ENCODE results near the gene COQ2. TPM values are rescaled to one million over a fixed set of nuclear protein-coding genes. Genes with fewer than 3 reads are reported as not detected.
"Not testable (repeated sequence)": the region's sequence is repeated elsewhere in the genome, so short reads cannot be mapped to it uniquely, and the experiment has no call there.

COQ2 gene
- total RNA-seq, 6 experiments from 2014 or later, result 6.9 to 15.5 (median 10.6) TPM

GRCh38 chr4:83326546-83326945 lies 41.9 kb upstream of the COQ2 start:
- intact Hi-C loops (cut with DNase I), result no loop called here

GRCh38 chr4:83325306-83325705 lies 40.7 kb upstream of the COQ2 start:
- intact Hi-C loops (cut with DNase I); H3K4me1 ChIP-seq; ATAC-seq; H3K9me3 ChIP-seq; H3K36me3 ChIP-seq; H3K4me3 ChIP-seq; H3K27me3 ChIP-seq; H3K27ac ChIP-seq; DNase-seq: not testable (repeated sequence)
- 59% methylated on average over 3 of the region's 4 CpGs for WGBS (ENCODE audit: insufficient coverage, low coverage, low lambda C conversion rate, missing lambda C conversion rate)

More at GRCh38 chr4:83326546-83326945, 41.9 kb upstream of the COQ2 start:
- H3K27me3 ChIP-seq, result no peaks in the 10 kb centered on the region
- H3K4me1 ChIP-seq, result no peaks in the 10 kb centered on the region
- no peak for DNase-seq
- H3K9me3 ChIP-seq, result no peaks in the 10 kb centered on the region
- WGBS (ENCODE audit: insufficient coverage, low coverage, low lambda C conversion rate, missing lambda C conversion rate), result 84% methylated on average over 5 of the region's 8 CpGs
- no peak overlapping the region for H3K4me3 ChIP-seq
- no peaks in the 10 kb centered on the region for H3K36me3 ChIP-seq
- peak in 1 of 4 donors; percentile 12 for ATAC-seq
- no peak overlapping the region for H3K27ac ChIP-seq
- no peak for TF ChIP-seq CTCF (IDR thresholded peaks at IDR 0.05)
- TF ChIP-seq POLR2A (IDR thresholded peaks at IDR 0.05), result no peak

GRCh38 chr4:83323136-83323535 lies 38.5 kb upstream of the COQ2 start:
- Histone ChIP-seq H3K9me3 (no peaks in the 10 kb centered on the region), H3K4me1 (no peaks in the 10 kb centered on the region), H3K4me3 (no peak overlapping the region), H3K27me3 (no peaks in the 10 kb centered on the region), H3K27ac (no peak overlapping the region), H3K36me3 (no peaks in the 10 kb centered on the region)
- TF ChIP-seq CTCF (IDR thresholded peaks at IDR 0.05) (no peak), POLR2A (IDR thresholded peaks at IDR 0.05) (no peak)
- 48% methylated on average over 3 of the region's 3 CpGs for WGBS (ENCODE audit: insufficient coverage, low coverage, low lambda C conversion rate, missing lambda C conversion rate)
- intact Hi-C loops (cut with DNase I), result no loop called here
- no peak for DNase-seq
- peak in 1 of 4 donors; percentile 26 for ATAC-seq

- 44% methylated on average over 4 of the region's 5 CpGs for WGBS (ENCODE audit: insufficient coverage, low coverage, low lambda C conversion rate, missing lambda C conversion rate)
- H3K4me1 ChIP-seq, result no peaks in the 10 kb centered on the region
- no peaks in the 10 kb centered on the region for H3K36me3 ChIP-seq
- peak; percentile 64 to 80 (median 72) for DNase-seq
- intact Hi-C loops (cut with DNase I), result no loop called here
- H3K9me3 ChIP-seq, result no peaks in the 10 kb centered on the region
- peak overlapping the region in 1 of 3 donors; percentile 54 for H3K27ac ChIP-seq
- H3K27me3 ChIP-seq, result no peaks in the 10 kb centered on the region
- no peak overlapping the region for H3K4me3 ChIP-seq
- peak; percentile 79 to 92 (median 84) for ATAC-seq
- TF ChIP-seq POLR2A (IDR thresholded peaks at IDR 0.05) (no peak), CTCF (IDR thresholded peaks at IDR 0.05) (no peak)
Measured at GRCh38 chr4:83320548-83320947, 36.0 kb upstream of the COQ2 start.

- DNase-seq (no peak), ATAC-seq (no peak)
- 83% methylated on average over 3 of the region's 3 CpGs for WGBS (ENCODE audit: insufficient coverage, low coverage, low lambda C conversion rate, missing lambda C conversion rate)
- intact Hi-C loops (cut with DNase I), result no loop called here
- Histone ChIP-seq H3K27ac (no peak overlapping the region), H3K9me3 (no peaks in the 10 kb centered on the region), H3K4me1 (no peaks in the 10 kb centered on the region), H3K4me3 (no peak overlapping the region), H3K27me3 (no peaks in the 10 kb centered on the region), H3K36me3 (no peaks in the 10 kb centered on the region)
- no peak for TF ChIP-seq CTCF (IDR thresholded peaks at IDR 0.05)
- no peak for TF ChIP-seq POLR2A (IDR thresholded peaks at IDR 0.05)
Measured at GRCh38 chr4:83318666-83319065, 34.1 kb upstream of the COQ2 start.
